Neural cell (in vitro differentiated cells): Measurements from ENCODE around the gene ZFAND2A. TPM values are rescaled to one million over a fixed set of nuclear protein-coding genes. Genes with fewer than 3 reads are reported as not detected.
"Not testable (repeated sequence)": the region's sequence is repeated elsewhere in the genome, so short reads cannot be mapped to it uniquely, and the experiment has no call there.

Source experiments
- H2AFZ ChIP-seq: fragments of 200-600, 300-800 bp; sonication (generic), shearing (Covaris generic); 2 replicates; pipeline ENCODE4 v1.6.0; 2014; ENCODE audit warnings: low read depth, mild to moderate bottlenecking, antibody characterized with exemption, low read length, moderate library complexity
- H3F3A ChIP-seq: fragments of 200-600 bp; shearing (Covaris generic); 2 replicates; pipeline ENCODE4 v1.6.1; 2016; ENCODE audit warnings: mild to moderate bottlenecking, moderate library complexity, mixed read lengths, antibody characterized with exemption, low read length; ENCODE audit not compliant: insufficient read depth, poor library complexity, severe bottlenecking
- H3K27ac ChIP-seq: fragments of 200-600, 300-800 bp; sonication (generic), shearing (Covaris generic); 2 replicates; pipeline ENCODE4 v1.5.1; 2014; ENCODE audit warnings: mild to moderate bottlenecking, low read length, moderate library complexity
- H3K27me3 ChIP-seq: fragments of 300-800, 200-600 bp; sonication (generic), shearing (Covaris generic); 2 replicates; pipeline ENCODE4 v1.6.0; 2014; ENCODE audit warnings: mild to moderate bottlenecking, low read depth, low read length, moderate library complexity; ENCODE audit not compliant: insufficient read depth
- H3K36me3 ChIP-seq: fragments of 300-800, 200-600 bp; sonication (generic), shearing (Covaris generic); 2 replicates; pipeline ENCODE4 v1.5.1; 2014; ENCODE audit warnings: mild to moderate bottlenecking, antibody characterized with exemption, low read length, moderate library complexity; ENCODE audit not compliant: insufficient read depth
- H3K4me2 ChIP-seq: fragments of 300-800, 200-600 bp; sonication (generic), shearing (Covaris generic); 2 replicates; pipeline ENCODE4 v1.6.0; 2014; ENCODE audit warnings: mild to moderate bottlenecking, low read length
- H3K4me3 ChIP-seq: fragments of 300-800, 200-600 bp; sonication (generic), shearing (Covaris generic); 2 replicates; pipeline ENCODE4 v1.5.1; 2014; ENCODE audit warnings: mild to moderate bottlenecking, low read length, moderate library complexity
- H3K79me2 ChIP-seq: fragments of 200-600 bp; shearing (Covaris generic); replicated peaks from 2 replicates; pipeline ENCODE4 v1.6.0; 2014; ENCODE audit warnings: mild to moderate bottlenecking, low read length, moderate library complexity; ENCODE audit not compliant: insufficient read depth
- H3K9ac ChIP-seq: fragments of 300-800, 200-600 bp; sonication (generic), shearing (Covaris generic); 2 replicates; pipeline ENCODE4 v1.6.1; 2016; ENCODE audit warnings: mild to moderate bottlenecking, low read length, mixed read lengths
- H3K9me2 ChIP-seq: fragments of 200-600 bp; shearing (Covaris generic); 2 replicates; pipeline ENCODE4 v1.6.1; 2016; ENCODE audit warnings: mild to moderate bottlenecking, low read length, mixed read lengths; ENCODE audit not compliant: insufficient read depth
- H3K9me3 ChIP-seq: fragments of 200-600, 300-800 bp; sonication (generic), shearing (Covaris generic); 2 replicates; pipeline ENCODE4 v1.6.1; 2016; ENCODE audit warnings: mild to moderate bottlenecking, mixed run types, low read length, moderate library complexity, mixed read lengths
- H4K20me1 ChIP-seq: fragments of 200-600 bp; shearing (Covaris generic); 2 replicates; pipeline ENCODE4 v1.6.1; 2016; ENCODE audit warnings: mild to moderate bottlenecking, mixed run types; ENCODE audit not compliant: insufficient read depth
- CTCF ChIP-seq: fragments of 450-650 bp; IDR thresholded peaks from 2 replicates; pipeline ENCODE4 v1.5.1; 2014; ENCODE audit warnings: antibody characterized with exemption, mild to moderate bottlenecking, moderate library complexity; ENCODE audit not compliant: poor library complexity, severe bottlenecking
- EP300 ChIP-seq: fragments of 450-650 bp; conservative IDR thresholded peaks from 2 replicates; pipeline ENCODE4 v1.6.1; 2014; ENCODE audit warnings: antibody characterized with exemption, mild to moderate bottlenecking, moderate library complexity; ENCODE audit not compliant: poor library complexity, severe bottlenecking
- EZH2 ChIP-seq: fragments of 200-600, 300-800 bp; shearing (Covaris generic), sonication (generic); IDR thresholded peaks from 2 replicates; pipeline ENCODE4 v1.6.1; 2014; ENCODE audit warnings: antibody characterized with exemption, low read length, borderline replicate concordance, mild to moderate bottlenecking; ENCODE audit not compliant: insufficient read depth, poor library complexity, severe bottlenecking
- POLR2AphosphoS5 ChIP-seq: IDR thresholded peaks from 2 replicates; pipeline ENCODE4 v1.6.1; 2012
- RAD21 ChIP-seq: fragments of 450-650 bp; conservative IDR thresholded peaks from 2 replicates; pipeline ENCODE4 v1.6.1; 2014; ENCODE audit warnings: antibody characterized with exemption, mild to moderate bottlenecking, moderate library complexity
- REST ChIP-seq: IDR thresholded peaks from 2 replicates; pipeline ENCODE4 v1.6.1; 2012; ENCODE audit warnings: borderline replicate concordance
- SMC3 ChIP-seq: fragments of 450-650 bp; conservative IDR thresholded peaks from 2 replicates; pipeline ENCODE4 v1.6.1; 2014; ENCODE audit warnings: antibody characterized with exemption, mild to moderate bottlenecking, moderate library complexity; ENCODE audit not compliant: poor library complexity
- TAF1 ChIP-seq: IDR thresholded peaks from 2 replicates; pipeline ENCODE4 v1.6.1; 2012; ENCODE audit warnings: low read depth
- polyA plus RNA-seq: library from polyadenylated mRNA; depleted of rRNA; stranded (reverse); fragments of >200 nt; gene quantifications from 2 replicates; pipeline ENCODE4 v1.2.3, GENCODE V29; 2014

Gene ZFAND2A
- polyA plus RNA-seq, 1 donor from 2014 or later = 69.9 TPM

- Histone ChIP-seq H3K4me3 (no peak overlapping the region), H3K9me3 (no peaks in the 10 kb centered on the region), H3K9ac (no peak overlapping the region), H4K20me1 (no peaks in the 10 kb centered on the region), H3K27me3 (no peaks in the 10 kb centered on the region), H3K27ac (no peak overlapping the region), H3F3A (no peaks in the 10 kb centered on the region), H3K9me2 (no peaks in the 10 kb centered on the region), H3K36me3 (no peaks in the 10 kb centered on the region), H3K79me2 (no peaks in the 10 kb centered on the region), H2AFZ (no peak overlapping the region), H3K4me2 (no peak overlapping the region)
- no peak for TF ChIP-seq SMC3
Measured at GRCh38 chr7:1204460-1205140, 44.6 kb upstream of the ZFAND2A start.

- H3K27me3 ChIP-seq, H3K4me3 ChIP-seq, H3K4me2 ChIP-seq, H3K27ac ChIP-seq, H3K9me3 ChIP-seq, H3K36me3 ChIP-seq, H3K9ac ChIP-seq, H4K20me1 ChIP-seq, H2AFZ ChIP-seq, H3K9me2 ChIP-seq, H3K79me2 ChIP-seq, H3F3A ChIP-seq: not testable (repeated sequence)
Measured at GRCh38 chr7:1202914-1203313, 42.9 kb upstream of the ZFAND2A start.

GRCh38 chr7:1201916-1202315, 41.9 kb upstream of the ZFAND2A start:
- TF ChIP-seq SMC3 (no peak), TAF1 (no peak), EP300 (no peak), EZH2 (no peak), POLR2AphosphoS5 (no peak), REST (no peak), CTCF (no peak), RAD21 (no peak)
- no peak overlapping the region for H3K9ac ChIP-seq
- H3K27me3 ChIP-seq = no peaks in the 10 kb centered on the region

More at GRCh38 chr7:1201916-1202315, 41.9 kb upstream of the ZFAND2A start:
- Histone ChIP-seq H3F3A (no peaks in the 10 kb centered on the region), H3K4me2 (no peak overlapping the region), H3K9me2 (no peaks in the 10 kb centered on the region), H3K27ac (no peak overlapping the region), H4K20me1 (no peaks in the 10 kb centered on the region), H3K4me3 (no peak overlapping the region), H3K36me3 (no peaks in the 10 kb centered on the region), H3K9me3 (no peaks in the 10 kb centered on the region), H3K79me2 (no peaks in the 10 kb centered on the region), H2AFZ (no peak overlapping the region)
